Loucy (cell line): ENCODE results near the gene MED29.

Experiments used
- EZH2phosphoT487 ChIP-seq: fragments of 200-600 bp; IDR thresholded peaks from 2 replicates; pipeline ENCODE4 v1.6.1; 2018; ENCODE audit warnings: antibody characterized with exemption, mild to moderate bottlenecking, moderate library complexity, borderline replicate concordance
- TF ChIP-seq, protein P1 (sequence below): fragments of 200-600 bp; sonication (generic); conservative IDR thresholded peaks from 2 replicates; pipeline ENCODE4 v1.5.1; 2014; ENCODE audit warnings: mild to moderate bottlenecking, antibody characterized with exemption, low read length

- TF ChIP-seq, protein P1, sequence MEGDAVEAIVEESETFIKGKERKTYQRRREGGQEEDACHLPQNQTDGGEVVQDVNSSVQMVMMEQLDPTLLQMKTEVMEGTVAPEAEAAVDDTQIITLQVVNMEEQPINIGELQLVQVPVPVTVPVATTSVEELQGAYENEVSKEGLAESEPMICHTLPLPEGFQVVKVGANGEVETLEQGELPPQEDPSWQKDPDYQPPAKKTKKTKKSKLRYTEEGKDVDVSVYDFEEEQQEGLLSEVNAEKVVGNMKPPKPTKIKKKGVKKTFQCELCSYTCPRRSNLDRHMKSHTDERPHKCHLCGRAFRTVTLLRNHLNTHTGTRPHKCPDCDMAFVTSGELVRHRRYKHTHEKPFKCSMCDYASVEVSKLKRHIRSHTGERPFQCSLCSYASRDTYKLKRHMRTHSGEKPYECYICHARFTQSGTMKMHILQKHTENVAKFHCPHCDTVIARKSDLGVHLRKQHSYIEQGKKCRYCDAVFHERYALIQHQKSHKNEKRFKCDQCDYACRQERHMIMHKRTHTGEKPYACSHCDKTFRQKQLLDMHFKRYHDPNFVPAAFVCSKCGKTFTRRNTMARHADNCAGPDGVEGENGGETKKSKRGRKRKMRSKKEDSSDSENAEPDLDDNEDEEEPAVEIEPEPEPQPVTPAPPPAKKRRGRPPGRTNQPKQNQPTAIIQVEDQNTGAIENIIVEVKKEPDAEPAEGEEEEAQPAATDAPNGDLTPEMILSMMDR = no peak
- no peak for TF ChIP-seq EZH2phosphoT487
These were observed 41.5 kb downstream of the MED29 start for GRCh38 chr19:39432677-39433025.
